Right forelimb (tissue), 1 donor: Measurements from ENCODE around the gene GFOD1.
A peak's percentile ranks its signal among the peaks of the same experiment; 100 is the strongest.

Experiments
- DNase-seq: peaks from one replicate; pipeline ENCODE4 v3.0.0-alpha.2; 2018

The GFOD1 gene

GRCh38 chr6:13372076-13372475 lies 115.3 kb downstream of the GFOD1 start:
- DNase-seq, result peak; percentile 37

GRCh38 chr6:13371421-13372072 lies 115.9 kb downstream of the GFOD1 start:
- DNase-seq, result peak; percentile 42

GRCh38 chr6:13370623-13371022 lies 116.8 kb downstream of the GFOD1 start:
- no peak for DNase-seq

- no peak for DNase-seq
Observed at GRCh38 chr6:13369591-13369990, 117.8 kb downstream of the GFOD1 start.

GRCh38 chr6:13368731-13369115 lies 118.7 kb downstream of the GFOD1 start:
- DNase-seq, result no peak

GRCh38 chr6:13368079-13368730 lies 119.2 kb downstream of the GFOD1 start:
- no peak for DNase-seq

GRCh38 chr6:13367396-13367795 lies 120.0 kb downstream of the GFOD1 start:
- no peak for DNase-seq

GRCh38 chr6:13365320-13365719 lies 122.1 kb downstream of the GFOD1 start:
- no peak for DNase-seq

GRCh38 chr6:13364842-13365241 lies 122.6 kb downstream of the GFOD1 start:
- no peak for DNase-seq

- no peak for DNase-seq
Observed at GRCh38 chr6:13362412-13362811, 125.0 kb downstream of the GFOD1 start.

GRCh38 chr6:13360671-13361540 lies 126.5 kb downstream of the GFOD1 start:
- DNase-seq, result no peak

GRCh38 chr6:13359287-13359686 lies 128.1 kb downstream of the GFOD1 start:
- DNase-seq, result no peak

GRCh38 chr6:13358511-13358910 lies 128.9 kb downstream of the GFOD1 start:
- no peak for DNase-seq

- DNase-seq, result peak; percentile 63
Observed at GRCh38 chr6:13357551-13358075, 129.8 kb downstream of the GFOD1 start.

GRCh38 chr6:13355999-13356785 lies 131.2 kb downstream of the GFOD1 start:
- no peak for DNase-seq

GRCh38 chr6:13355043-13355945 lies 132.1 kb downstream of the GFOD1 start:
- no peak for DNase-seq

GRCh38 chr6:13354331-13355042 lies 132.9 kb downstream of the GFOD1 start:
- DNase-seq, result no peak

- DNase-seq, result no peak
Observed at GRCh38 chr6:13352165-13352564, 135.2 kb downstream of the GFOD1 start.

GRCh38 chr6:13351271-13351670 lies 136.1 kb downstream of the GFOD1 start:
- no peak for DNase-seq

- DNase-seq, result no peak
Observed at GRCh38 chr6:13349811-13350506, 137.4 kb downstream of the GFOD1 start.
